Retinal pigment epithelial cell (primary cell): ENCODE data around the gene JCAD.
"Not testable (repeated sequence)": the region's sequence is repeated elsewhere in the genome, so short reads cannot be mapped to it uniquely, and the experiment has no call there.

Experiments used
- DNase-seq: peaks from one replicate; pipeline ENCODE4 v3.0.0-alpha.2; 2010; ENCODE audit warnings: low read depth
- H3K4me3 ChIP-seq: 2 replicates; pipeline ENCODE4 v1.5.1; 2011; ENCODE audit warnings: mild to moderate bottlenecking, low read length, control low read depth, moderate library complexity
- TF ChIP-seq, protein P1 (sequence below): conservative IDR thresholded peaks from 2 replicates; pipeline ENCODE4 v1.5.1; 2011; ENCODE audit warnings: low read depth, low read length, control low read depth, inconsistent platforms

JCAD gene

GRCh38 chr10:29992914-29993313 lies 66.5 kb downstream of the JCAD start:
- TF ChIP-seq, protein P1, sequence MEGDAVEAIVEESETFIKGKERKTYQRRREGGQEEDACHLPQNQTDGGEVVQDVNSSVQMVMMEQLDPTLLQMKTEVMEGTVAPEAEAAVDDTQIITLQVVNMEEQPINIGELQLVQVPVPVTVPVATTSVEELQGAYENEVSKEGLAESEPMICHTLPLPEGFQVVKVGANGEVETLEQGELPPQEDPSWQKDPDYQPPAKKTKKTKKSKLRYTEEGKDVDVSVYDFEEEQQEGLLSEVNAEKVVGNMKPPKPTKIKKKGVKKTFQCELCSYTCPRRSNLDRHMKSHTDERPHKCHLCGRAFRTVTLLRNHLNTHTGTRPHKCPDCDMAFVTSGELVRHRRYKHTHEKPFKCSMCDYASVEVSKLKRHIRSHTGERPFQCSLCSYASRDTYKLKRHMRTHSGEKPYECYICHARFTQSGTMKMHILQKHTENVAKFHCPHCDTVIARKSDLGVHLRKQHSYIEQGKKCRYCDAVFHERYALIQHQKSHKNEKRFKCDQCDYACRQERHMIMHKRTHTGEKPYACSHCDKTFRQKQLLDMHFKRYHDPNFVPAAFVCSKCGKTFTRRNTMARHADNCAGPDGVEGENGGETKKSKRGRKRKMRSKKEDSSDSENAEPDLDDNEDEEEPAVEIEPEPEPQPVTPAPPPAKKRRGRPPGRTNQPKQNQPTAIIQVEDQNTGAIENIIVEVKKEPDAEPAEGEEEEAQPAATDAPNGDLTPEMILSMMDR: no peak
- DNase-seq: no peak

DNA sequence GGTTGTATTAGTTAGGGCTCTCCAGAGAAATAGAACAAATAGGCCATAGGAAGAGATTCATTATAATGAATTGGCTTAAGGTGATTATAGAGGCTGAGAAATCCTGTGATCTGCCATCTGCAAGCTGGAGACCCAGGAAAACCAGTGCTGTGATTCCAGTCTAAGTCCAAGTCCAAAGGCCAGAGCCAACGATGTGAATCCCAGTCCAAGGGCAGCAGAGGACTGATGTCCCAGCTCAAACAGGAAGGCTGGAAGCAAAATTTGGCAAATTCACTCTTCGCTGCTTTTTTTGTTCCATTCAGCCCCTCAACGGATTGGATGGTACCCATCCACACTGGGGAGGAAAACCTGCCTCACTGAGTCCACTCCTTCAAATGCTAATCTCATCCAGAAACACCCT lies 68.0 kb downstream of the JCAD start:
- H3K4me3 ChIP-seq: no peak overlapping the region
- TF ChIP-seq, protein P1: no peak
- no peak for DNase-seq

More at GRCh38 chr10:29992914-29993313, 66.5 kb downstream of the JCAD start:
- no peak overlapping the region for H3K4me3 ChIP-seq

DNA sequence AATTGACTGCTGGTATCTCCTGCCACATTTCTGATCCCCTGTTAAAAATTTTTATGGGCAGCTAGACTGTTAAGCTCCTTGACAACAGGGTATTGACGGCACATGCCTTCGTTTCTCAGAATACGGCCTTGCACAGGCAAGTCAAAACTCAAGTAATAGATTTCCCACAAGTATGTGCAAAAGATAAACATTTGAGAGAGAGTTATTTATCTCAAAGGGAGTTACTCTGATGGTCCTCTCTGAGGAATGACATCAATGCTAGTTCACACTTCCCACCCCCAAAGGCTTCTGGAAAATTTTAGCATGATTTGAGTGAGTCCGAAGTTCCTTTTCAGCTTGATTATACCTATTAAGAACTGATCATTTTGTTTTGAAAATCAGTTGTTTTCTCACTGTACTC lies 71.9 kb downstream of the JCAD start:
- H3K4me3 ChIP-seq: no peak overlapping the region
- DNase-seq: no peak
- TF ChIP-seq, protein P1: no peak

- TF ChIP-seq, protein P1: no peak
- no peak for DNase-seq
- no peak overlapping the region for H3K4me3 ChIP-seq
These were observed 76.3 kb downstream of the JCAD start for GRCh38 chr10:29982997-29983648.

- no peak overlapping the region for H3K4me3 ChIP-seq
- TF ChIP-seq, protein P1: no peak
- DNase-seq: no peak
These were observed 77.9 kb downstream of the JCAD start for GRCh38 chr10:29981510-29981909.

DNA sequence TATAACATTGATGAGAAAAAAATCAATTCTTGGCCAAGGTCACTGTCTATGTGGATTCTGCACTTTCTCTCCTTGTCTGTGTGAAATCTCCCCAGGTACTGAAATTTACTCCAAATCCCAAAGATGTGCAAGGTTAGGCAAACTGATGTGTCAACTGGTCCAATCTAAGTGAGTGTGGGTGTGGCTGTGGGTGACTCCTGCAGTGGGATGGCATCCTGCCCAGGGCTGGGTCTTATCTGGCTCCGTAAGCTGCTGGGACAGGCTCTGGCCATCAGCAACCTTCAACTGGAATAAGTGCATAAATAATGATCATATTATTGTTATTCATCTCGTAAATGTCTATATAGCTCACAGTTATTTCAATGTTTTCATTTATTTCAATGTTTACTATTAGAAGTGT lies 79.3 kb downstream of the JCAD start:
- DNase-seq: no peak
- TF ChIP-seq, protein P1: no peak
- H3K4me3 ChIP-seq: no peak overlapping the region

DNA sequence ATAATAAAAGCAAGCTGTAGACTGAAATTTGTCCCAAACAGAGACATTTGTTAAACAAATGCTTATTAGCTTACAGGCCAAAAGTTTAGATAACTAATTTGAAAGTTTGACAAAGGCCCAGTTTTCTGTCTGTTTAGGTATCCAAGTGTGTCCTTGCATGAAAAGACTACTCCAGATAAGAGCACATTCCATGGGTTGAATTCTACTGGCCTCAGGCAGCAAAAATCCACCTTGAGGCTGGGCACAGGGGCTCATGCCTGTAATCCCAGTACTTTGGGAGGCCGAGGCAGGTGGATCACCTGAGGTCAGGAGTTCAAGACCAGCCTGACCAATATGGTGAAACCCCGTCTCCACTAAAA lies 80.0 kb downstream of the JCAD start:
- H3K4me3 ChIP-seq, DNase-seq: not testable (repeated sequence)
